ENCODE results near the gene FAM163B.

DNA sequence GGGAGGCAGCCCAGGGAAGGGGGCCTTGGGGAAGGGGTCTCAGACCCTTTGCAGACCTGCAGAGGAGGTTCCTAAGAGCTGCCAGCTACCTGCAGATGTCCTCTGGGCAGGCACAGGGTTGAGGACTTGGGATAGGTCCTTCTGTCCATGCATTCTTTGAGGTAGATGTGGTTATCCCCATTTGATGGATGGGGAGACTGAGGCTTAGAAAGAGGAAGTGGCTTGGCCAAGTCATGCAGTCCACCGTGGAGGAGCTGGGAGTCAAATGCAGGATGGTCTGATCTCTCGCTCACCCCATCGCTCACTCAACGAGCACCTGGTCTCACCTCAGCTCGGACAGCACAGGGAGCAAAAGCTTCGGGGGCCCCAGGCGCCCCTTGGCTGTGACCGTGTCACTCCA lies 54.5 kb downstream of the FAM163B start:
- TF ChIP-seq, protein P1, sequence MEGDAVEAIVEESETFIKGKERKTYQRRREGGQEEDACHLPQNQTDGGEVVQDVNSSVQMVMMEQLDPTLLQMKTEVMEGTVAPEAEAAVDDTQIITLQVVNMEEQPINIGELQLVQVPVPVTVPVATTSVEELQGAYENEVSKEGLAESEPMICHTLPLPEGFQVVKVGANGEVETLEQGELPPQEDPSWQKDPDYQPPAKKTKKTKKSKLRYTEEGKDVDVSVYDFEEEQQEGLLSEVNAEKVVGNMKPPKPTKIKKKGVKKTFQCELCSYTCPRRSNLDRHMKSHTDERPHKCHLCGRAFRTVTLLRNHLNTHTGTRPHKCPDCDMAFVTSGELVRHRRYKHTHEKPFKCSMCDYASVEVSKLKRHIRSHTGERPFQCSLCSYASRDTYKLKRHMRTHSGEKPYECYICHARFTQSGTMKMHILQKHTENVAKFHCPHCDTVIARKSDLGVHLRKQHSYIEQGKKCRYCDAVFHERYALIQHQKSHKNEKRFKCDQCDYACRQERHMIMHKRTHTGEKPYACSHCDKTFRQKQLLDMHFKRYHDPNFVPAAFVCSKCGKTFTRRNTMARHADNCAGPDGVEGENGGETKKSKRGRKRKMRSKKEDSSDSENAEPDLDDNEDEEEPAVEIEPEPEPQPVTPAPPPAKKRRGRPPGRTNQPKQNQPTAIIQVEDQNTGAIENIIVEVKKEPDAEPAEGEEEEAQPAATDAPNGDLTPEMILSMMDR (IDR thresholded peaks at IDR 0.05 in 8 of 11, conservative IDR thresholded peaks at IDR 0.05 in 3 of 11) = no peak
- no peak for TF ChIP-seq POLR2AphosphoS5 (IDR thresholded peaks at IDR 0.05)
